ENCODE results near the gene SLC43A3.

DNA sequence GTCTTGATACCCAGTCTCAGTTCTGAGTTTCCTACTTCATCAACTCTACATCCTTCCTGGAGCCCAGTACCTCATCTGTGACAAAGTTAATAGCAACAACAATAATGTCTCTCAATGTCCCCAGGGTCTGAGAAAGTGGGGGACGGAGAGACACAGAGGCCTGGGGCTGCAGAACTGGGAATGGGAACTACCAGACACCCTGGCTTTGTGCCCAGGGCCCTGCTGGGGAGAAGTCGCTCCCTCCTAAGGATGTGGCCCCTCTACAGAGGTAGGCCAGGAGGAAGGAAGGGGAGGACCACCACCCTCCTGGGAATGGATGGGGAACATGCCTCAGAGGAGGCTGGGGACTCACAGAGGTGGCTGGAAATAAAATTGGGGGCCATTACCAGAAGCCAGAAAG, 51.4 kb downstream of the SLC43A3 start:
- TF ChIP-seq POLR2A (IDR thresholded peaks at IDR 0.05), result no peak
- TF ChIP-seq EP300 (IDR thresholded peaks at IDR 0.05), result no peak
- TF ChIP-seq, protein P1, sequence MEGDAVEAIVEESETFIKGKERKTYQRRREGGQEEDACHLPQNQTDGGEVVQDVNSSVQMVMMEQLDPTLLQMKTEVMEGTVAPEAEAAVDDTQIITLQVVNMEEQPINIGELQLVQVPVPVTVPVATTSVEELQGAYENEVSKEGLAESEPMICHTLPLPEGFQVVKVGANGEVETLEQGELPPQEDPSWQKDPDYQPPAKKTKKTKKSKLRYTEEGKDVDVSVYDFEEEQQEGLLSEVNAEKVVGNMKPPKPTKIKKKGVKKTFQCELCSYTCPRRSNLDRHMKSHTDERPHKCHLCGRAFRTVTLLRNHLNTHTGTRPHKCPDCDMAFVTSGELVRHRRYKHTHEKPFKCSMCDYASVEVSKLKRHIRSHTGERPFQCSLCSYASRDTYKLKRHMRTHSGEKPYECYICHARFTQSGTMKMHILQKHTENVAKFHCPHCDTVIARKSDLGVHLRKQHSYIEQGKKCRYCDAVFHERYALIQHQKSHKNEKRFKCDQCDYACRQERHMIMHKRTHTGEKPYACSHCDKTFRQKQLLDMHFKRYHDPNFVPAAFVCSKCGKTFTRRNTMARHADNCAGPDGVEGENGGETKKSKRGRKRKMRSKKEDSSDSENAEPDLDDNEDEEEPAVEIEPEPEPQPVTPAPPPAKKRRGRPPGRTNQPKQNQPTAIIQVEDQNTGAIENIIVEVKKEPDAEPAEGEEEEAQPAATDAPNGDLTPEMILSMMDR (IDR thresholded peaks at IDR 0.05), result no peak
- TF ChIP-seq POLR2AphosphoS5 (IDR thresholded peaks at IDR 0.05), result no peak

Measured in stomach (tissue), 4 donors.